ENCODE measurements around the gene SLAMF1. TPM values are rescaled to one million over a fixed set of nuclear protein-coding genes. Genes with fewer than 3 reads are reported as not detected.
"Not testable (repeated sequence)": the region's sequence is repeated elsewhere in the genome, so short reads cannot be mapped to it uniquely, and the experiment has no call there.

Gene SLAMF1
- total RNA-seq, 1 donor from 2014 or later = not detected

DNA sequence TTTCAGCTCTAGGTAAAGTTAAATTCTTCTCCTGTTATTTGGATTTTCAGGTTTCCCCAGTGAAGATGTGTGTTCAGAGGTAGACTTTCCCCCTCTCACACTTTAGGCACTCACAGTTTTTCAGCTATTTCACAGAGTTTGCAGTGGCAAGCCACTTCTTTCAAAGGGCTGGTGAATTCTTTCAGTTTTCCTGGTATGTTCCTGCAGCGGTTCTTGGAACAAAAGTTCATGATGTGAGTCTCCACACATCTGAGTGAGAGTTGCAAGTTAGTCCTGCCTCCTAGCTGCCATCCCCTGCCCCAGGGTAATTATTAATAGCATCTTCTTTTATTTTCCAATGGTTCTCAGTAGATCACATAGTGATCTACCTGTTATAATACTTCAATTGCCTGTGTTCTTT lies 40.2 kb downstream of the SLAMF1 start:
- no peak for DNase-seq (ENCODE audit: low read depth, low spot score)

DNA sequence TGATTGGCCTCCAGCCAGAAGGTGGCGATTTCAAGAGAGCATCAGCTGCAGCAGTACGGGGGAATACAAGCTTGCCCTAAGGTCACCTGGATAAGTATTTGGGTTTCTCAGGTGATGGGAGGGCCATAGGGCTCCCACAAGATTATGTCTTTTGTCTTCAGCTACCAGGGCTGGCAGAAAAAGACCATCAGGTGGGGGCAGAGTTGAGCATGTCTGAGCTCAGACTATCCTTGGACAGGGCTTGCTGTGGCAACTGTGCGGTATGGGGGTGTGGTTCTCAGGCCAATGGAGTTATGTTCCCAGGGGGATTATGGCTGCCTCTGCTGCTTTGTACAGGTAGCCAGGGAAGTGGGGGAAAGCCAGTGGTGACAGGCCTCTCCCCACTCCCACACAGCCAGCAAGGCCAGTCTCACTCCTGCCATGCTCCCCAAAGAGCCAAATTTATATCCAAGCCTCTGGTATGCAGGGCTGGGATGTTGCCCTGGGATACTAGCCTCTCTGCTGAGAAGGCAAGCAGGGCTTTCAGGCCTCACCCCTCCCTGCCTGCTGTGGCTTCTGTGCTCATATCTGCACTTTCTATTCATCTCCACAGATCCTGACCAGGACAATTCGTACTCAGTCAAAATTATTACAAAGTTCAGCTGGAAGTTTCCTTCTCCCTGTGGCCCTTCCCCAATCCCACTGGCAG lies 40.9 kb downstream of the SLAMF1 start:
- no peak for DNase-seq (ENCODE audit: low read depth, low spot score)

DNA sequence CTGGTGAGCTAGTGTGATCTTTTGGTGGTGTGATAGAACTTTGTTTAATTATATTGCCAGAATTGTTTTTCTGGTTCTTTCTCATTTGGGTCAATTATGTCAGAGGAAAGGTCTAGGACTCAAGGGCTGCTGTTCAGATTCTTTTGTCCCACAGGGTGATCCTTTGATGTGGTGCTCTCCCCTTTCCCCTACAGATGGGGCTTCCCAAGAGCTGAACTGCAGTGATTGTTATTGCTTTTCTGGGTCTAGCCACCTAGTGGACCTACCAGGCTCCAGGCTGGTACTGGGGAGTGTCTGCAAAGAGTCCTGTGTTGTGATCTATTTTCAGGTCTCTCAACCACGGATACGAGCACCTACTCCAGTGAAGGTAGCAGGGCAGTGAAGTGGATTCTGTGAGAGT lies 41.6 kb downstream of the SLAMF1 start:
- no peak for DNase-seq (ENCODE audit: low read depth, low spot score)

DNA sequence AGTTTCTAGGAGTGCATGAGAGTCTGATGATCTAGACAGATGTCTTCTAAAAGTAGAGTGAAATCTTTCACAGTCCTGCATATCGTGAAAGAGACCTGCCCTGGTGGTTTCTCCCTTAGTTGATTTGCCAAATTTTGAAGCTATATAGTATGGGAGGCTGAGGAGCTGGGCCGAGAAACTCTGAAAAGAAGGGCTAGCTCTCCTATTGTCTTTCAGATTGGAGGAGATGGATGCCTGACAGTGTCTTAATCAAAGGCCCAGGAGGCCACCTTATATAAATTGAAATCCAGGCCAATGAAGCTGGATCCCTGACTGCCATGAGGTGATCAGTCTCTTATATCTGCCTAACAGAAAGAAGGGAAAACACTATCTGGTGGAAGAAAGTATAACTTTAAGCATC lies 49.1 kb downstream of the SLAMF1 start:
- DNase-seq (ENCODE audit: low read depth, low spot score) = no peak

DNA sequence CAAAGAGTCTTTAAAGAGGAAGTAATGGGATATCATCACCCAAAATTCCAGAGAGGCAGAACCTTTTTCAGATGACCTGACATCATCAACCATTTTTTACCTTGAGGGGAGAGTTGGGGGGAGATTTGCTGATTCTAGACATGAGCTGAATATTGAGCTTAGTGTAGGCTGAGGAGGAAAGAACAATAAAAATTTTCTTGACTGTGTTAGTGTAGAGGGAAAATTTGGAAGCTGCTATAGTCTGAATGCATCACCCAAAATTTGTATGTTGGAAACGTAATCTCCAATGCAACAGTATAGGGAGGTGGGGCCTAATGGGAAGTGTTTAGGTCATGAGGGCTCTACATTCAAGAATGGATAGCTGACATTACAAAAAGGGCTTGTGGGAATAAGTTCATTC lies 49.8 kb downstream of the SLAMF1 start:
- DNase-seq (ENCODE audit: low read depth, low spot score) = no peak

DNA sequence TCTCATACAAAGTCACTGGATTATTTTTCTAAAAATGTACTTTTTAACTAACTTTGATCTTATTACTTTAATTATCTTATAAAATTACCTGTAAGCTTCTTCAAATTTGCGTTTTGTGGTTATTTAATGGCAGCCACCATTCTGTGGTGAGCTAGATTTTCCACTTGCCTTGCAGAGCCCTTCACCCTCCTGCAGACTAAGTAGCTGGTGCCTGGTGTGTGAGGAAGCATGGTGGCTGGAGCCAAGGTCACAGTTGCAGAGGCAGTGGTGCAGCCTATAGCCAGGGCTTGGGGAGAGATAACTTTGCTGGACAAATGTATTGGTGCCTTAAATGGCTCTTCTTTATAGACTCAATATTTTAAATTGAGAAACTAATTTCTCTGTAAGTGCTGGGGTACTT lies 56.4 kb downstream of the SLAMF1 start:
- no peak for DNase-seq (ENCODE audit: low read depth, low spot score)

DNA sequence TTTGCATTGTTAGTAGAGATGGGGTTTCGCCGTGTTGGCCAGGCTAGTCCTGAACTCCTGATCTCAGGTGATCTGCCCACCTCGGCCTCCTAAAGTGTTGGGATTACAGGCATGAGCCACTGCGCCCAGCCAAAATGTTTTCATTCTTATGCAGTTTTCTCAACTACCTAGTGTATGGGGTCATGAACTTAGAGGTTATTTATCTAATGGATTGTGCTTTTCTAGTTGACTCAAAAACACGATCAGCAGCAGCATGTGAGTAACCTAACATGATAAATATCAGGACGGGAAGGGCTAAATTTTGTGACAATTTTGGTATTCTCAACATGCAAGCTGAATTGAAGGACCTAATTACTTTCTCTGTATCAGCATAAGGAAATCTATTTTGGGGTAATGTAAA lies 58.4 kb downstream of the SLAMF1 start:
- no peak for DNase-seq (ENCODE audit: low read depth, low spot score)

DNA sequence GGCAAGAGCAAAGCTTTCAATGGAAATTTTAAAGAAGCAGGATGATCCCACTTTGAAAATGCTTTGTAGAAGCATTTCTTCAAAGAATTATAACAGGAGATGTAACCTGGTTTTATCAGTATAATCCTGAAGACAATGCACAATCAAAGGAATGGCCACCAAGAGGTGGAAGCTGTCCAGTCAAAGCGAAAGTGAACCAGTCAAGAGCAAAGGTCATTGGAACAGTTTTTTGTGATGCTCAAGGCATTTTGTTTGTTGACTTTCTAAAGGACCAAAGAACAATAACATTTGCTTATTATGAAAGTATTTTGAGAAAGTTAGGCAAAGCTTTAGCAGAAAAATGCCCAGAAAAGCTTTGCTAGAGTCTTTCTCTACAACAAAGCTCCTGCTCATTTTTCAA lies 62.1 kb downstream of the SLAMF1 start:
- no peak for DNase-seq (ENCODE audit: low read depth, low spot score)

DNA sequence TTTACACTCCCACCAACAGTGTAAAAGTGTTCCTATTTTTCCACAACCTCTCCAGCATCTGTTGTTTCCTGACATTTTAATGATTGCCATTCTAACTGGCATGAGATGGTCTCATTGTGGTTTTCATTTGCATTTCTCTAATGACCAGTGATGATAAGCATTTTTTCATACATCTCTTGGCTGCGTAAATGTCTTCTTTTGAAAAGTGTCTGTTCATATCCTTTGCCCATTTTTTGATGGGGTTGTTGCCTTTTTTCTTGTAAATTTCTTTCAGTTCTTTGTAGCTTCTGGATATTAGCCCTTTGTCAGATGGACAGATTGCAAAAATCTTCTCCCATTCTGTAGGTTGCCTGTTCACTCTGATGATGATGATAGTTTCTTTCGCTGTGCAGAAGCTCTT lies 63.9 kb downstream of the SLAMF1 start:
- DNase-seq (ENCODE audit: low read depth, low spot score) = not testable (repeated sequence)

DNA sequence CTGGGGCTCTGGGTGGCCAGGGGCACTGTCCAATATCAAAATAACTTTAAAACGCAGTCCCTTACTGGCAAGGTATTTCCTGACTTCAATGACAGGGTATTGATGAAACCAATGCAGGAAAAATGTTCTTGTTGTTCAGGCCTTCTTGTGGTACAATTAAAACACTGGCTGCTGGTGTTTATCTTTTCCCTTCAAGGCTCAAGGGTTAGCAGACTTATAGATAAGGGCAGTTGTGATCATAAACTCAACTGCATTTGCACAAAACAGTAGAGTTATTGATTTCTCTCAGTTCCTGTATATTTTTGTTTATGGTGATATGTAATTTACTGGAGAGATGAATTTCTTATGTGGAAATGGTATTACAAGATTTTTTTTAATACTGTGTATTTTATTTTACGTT lies 64.9 kb downstream of the SLAMF1 start:
- no peak for DNase-seq (ENCODE audit: low read depth, low spot score)

DNA sequence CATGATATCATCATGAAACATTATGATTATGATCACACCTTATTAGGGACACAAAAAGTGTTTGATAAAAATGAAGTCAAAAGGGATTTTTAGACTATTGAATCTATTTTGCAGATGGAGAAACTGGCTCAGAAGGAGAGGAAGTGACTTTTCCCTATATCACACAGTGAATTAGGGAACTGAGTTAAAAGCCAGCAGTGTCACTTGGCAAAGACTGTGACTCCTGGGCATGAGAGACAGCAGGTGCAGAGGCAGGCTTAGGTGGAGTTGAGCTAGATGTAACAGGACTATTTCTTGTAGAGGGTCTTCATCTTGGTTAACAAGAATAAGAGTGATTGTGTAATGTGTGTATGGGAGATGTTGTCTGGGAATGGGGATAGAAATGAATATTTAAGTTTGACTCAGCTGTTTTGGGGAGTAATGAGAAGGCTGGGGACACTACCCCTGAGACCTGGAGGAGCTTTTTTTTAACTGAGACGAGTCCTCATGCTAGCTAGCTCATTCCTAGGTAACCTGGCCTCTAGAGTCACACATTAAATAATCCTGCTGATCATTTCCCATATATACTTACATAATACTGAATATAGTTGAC lies 66.5 kb downstream of the SLAMF1 start:
- DNase-seq (ENCODE audit: low read depth, low spot score) = no peak

DNA sequence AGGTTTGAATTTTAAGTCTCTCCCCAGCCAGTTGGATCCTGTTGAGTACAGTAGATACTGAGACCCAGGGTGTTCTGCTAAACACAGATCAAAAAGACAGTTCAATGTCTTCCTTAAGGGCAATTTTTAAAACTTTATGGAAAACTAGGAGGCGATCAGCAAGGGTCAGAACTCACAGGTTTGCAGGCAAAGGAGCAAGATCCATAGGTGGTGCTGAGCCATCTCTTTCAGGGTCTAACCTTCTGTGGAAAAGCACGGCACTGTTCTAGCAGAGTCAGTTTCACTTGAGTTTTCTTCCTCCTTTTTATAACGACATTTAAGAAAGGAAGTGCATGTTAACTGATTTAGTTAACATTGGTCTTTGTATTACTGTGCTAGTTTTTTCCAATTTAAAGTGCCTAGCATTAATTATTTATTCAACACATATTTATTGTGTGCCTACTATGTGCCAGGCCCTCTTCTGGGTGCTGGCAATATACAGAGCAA lies 67.6 kb downstream of the SLAMF1 start, which contains the start of gene CD84:
CD84 (minus strand) TSS at position 281 of the 486 bp plus-strand sequence; CDS start at position 222, 59 bp downstream.
- DNase-seq (ENCODE audit: low read depth, low spot score) = no peak

DNA sequence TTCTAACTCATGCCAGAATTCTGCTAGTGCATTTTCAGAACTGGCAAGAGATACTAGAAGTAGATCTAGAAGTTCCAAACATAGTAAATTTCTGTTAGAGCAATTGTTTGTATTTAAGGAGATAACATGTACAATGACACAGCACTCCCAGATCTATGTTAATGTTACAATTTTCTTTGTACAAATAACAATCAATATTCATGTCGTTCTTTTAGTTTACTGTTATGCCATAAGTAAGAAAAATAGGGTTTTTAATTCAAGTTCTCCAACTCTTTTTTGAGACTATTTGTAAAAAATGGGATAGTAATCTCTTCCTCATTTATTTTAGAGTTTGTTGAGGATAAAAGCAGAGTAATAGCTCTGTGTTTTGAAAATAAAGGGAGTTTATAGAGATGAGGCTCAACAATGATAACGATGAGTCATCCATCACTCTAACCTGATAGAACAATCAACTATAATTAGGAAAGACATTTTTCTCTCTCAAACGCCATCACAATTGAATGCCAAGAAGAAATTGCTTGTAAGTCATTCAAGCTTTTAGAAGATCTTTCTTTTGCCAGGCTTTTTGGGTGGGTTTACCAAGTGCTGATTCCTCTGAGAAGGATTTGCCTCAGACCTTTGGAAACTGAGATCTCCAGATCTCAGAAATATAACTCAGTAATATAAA lies 68.2 kb downstream of the SLAMF1 start:
- no peak for DNase-seq (ENCODE audit: low read depth, low spot score)

DNA sequence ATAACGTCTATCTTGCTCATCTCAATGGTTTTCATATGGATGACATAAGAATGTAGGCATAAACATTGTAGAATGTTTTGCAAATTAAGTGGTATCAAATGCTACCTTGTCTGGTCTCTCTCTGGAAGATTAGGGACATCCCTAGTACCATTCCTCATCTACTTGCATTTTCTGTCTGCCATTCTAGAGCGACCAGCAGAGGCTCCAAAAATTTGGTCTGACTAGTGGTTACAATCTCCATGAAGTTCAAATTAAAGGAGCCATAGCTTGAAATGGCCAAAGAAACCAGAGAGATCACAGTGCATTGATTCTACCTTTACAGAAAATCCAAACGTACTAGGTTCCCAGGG lies 68.7 kb downstream of the SLAMF1 start:
- no peak for DNase-seq (ENCODE audit: low read depth, low spot score)

DNA sequence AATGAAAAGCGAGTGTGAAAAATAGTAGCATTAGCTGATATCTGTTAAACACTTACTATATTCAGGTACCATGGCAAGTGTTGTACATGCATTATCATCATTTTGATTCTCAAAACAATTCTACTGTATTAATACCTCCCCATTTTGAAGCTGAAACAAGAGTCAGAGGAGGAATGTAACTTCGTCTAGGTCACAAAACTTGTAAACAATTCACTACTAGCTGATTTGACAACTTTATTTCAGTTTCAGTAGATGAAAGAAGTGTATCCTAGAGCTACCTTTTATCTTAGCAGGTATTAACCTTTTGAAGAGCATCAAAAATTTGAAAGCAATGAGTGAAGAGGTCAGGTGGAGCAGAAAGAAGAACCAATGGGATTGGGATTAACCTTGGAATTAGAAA lies 69.2 kb downstream of the SLAMF1 start:
- no peak for DNase-seq (ENCODE audit: low read depth, low spot score)

DNA sequence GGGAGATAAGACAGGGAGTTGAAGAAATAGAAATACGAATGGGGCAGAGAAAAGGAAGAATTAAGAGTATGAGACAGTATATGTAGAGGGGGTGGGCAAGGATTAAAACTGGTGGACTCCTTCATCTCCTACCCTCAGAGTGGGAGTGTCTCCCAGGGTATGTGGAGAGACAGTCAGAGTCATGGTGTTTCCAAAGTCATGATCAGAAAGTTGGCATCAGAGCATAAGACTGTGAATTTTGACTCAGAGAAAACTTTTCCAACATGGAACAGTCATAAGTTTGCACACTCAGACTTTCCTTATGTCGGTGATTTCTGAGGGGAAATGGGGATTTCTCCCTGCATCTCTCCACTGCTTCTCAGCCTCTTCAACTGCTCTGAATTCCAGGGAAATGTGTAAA lies 70.0 kb downstream of the SLAMF1 start:
- DNase-seq (ENCODE audit: low read depth, low spot score) = no peak

DNA sequence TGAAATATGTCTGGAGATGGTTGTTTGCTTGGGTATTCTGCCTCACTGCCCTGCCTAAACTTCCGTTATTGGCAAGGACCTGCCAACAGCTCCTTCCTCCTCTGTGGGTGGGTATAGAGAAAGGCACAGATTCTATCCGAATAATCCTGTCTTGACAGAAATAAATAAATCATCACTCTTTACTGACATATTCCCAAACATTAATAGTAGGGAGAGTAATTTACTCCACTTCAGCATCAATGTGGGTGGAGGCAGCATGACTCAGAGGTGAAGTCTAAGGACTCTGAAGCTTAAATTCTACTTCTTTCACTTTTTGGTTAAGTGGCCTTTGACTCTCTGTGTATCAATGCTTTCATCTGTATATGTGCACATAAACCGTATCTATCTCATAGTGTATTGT lies 70.5 kb downstream of the SLAMF1 start:
- no peak for DNase-seq (ENCODE audit: low read depth, low spot score)

DNA sequence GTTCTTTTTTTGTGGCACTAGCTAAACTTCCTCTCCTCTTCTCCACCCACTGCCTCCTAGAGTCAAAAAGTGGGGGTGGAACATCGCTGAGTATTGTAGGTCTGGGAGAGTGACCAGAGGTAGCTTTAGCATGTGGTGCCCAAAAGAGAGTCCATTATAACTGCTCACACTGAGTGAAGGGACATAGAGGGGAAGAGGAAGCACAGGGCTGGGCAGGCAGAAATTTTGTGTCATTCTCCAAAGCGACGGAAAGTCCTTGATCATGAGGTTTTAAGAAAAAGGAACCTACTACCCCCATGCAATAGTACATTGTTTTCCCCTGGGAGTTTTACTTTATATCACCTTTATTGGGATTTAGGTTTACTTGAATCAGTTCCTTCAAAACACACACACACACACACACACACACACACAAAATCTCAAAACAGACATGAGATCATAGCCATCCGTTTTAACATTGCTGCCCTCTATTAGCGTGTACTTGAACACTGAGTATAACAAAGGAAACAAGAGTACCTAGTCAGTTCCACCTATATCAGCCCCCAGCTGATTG lies 71.7 kb downstream of the SLAMF1 start:
- DNase-seq (ENCODE audit: low read depth, low spot score) = no peak

DNA sequence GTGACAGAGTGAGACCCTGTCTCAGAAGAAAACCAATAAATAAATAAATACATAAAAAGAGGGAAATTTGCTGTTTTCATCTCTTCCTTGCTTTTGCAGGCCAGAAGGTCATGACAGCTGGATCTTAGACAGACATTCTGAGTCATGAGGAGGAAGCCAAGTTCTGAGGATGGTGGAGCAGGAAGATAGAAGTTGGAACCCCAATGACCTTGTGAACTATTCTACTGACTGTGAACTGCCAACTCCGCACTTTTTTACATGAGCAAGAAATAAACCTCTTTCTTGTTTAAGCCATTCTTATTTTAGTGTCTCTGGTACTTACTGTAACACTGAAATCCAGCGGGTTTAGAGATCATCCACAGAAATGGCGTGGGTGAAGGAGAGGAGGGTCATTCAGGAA lies 76.0 kb downstream of the SLAMF1 start:
- DNase-seq (ENCODE audit: low read depth, low spot score) = no peak

DNA sequence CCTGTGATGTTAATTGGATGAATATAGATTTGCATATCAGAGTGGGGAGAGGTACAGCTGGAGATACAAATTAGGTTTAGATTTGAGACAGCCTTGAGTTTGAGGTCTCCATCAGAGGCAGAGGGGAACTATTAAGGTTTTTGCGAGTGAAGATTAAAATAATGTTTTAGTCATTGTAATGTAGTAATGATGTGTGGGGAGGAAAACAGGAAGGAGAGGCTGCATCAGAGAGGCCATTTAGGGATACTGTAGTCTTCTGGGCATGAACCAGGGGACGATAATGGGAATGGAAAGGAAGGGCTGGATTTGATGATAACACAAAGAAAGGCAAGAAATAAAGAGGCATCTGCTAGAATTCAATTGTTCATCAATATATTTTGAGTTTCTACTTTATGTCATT lies 77.0 kb downstream of the SLAMF1 start:
- DNase-seq (ENCODE audit: low read depth, low spot score) = no peak

DNA sequence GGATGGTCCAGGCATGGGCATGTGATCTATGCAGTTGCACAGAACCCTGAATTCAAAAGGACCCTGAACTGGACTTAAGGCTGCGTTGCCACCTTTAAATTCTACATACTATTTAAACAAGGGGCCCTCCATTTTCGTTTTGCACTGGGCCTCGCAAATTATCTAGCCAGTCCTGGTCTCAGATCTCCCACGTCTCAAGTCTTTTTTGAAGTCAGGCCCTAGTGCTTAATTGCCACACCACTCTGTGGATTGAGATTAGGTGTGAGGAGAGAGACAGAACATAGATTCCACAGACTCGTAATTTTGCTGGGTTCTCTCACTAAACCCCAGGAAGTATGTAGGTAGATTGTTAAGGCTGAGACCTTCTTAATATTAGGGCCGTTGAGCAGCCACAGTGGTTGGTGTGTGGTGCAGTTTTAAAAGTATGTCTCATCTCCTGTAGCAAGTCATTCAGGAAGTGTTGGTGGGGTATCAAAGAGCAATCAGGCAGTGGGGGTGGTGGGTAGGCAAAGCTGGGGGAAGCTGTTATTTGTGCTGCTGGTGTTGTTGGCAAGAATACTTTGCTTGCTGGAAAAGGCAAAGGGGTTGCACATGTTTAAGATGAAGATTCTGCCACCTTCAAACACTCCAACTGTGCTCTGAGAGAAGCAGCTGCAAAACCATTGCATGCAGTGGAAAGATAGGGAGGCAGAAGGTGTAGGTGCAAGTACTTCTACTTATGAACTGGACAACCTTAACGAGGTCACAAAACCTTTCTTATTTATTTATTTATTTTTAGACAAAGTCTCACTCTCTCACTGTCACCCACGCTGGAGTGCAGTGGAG lies 78.8 kb downstream of the SLAMF1 start:
- no peak for DNase-seq (ENCODE audit: low read depth, low spot score)

DNA sequence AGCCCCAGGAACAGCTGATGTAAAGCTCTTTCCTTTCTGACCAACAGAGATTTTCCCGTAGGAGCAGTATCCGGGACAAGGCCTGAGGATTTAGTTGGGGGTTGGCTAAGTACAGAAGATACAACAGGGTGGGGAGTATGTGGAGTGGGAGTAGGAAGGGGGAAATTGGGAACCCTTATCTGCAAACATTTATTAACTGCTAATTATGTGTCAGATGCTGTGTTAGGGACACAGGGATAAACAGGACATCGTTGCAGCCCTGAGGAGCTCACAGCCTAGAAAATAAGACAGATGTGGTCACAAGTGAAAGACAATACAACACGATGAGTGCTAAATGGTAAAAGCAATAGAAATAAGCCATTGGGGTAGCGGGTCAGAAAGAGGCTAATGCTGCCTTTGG lies 79.5 kb downstream of the SLAMF1 start:
- DNase-seq (ENCODE audit: low read depth, low spot score) = no peak

All from pulmonary artery endothelial cell (primary cell).